HK-2 (cell line): ENCODE measurements around the gene HAPLN1.

Source experiments
- DNase-seq: peaks from one replicate; pipeline ENCODE4 v3.0.0-alpha.2; 2018; ENCODE audit not compliant: unreplicated experiment

HAPLN1 gene

GRCh38 chr5:83641946-83642345 lies 78.7 kb downstream of the HAPLN1 start:
- DNase-seq, result no peak

- DNase-seq, result no peak
These were observed 80.7 kb downstream of the HAPLN1 start for GRCh38 chr5:83639911-83640310.

GRCh38 chr5:83636156-83636555 lies 84.5 kb downstream of the HAPLN1 start:
- no peak for DNase-seq

GRCh38 chr5:83633285-83633684 lies 87.4 kb downstream of the HAPLN1 start:
- no peak for DNase-seq

GRCh38 chr5:83632874-83633273 lies 87.8 kb downstream of the HAPLN1 start:
- DNase-seq, result peak; percentile 26

GRCh38 chr5:83628360-83628759 lies 92.3 kb downstream of the HAPLN1 start:
- no peak for DNase-seq

- no peak for DNase-seq
These were observed 105.8 kb downstream of the HAPLN1 start for GRCh38 chr5:83614841-83615240.

- peak; percentile 21 for DNase-seq
These were observed 112.5 kb downstream of the HAPLN1 start for GRCh38 chr5:83608122-83608521.

- no peak for DNase-seq
These were observed 125.4 kb downstream of the HAPLN1 start for GRCh38 chr5:83595217-83595616.

GRCh38 chr5:83590966-83591365 lies 129.7 kb downstream of the HAPLN1 start:
- DNase-seq, result no peak

- no peak for DNase-seq
These were observed 130.9 kb downstream of the HAPLN1 start for GRCh38 chr5:83589786-83590185.
